B cell (primary cell): ENCODE results near the gene ST3GAL3.

Source experiments
- CTCF ChIP-seq: fragments of 200-600 bp; IDR thresholded peaks from one replicate; pipeline ENCODE4 v1.8.0; 2022; ENCODE audit warnings: antibody characterized with exemption, mild to moderate bottlenecking
- EZH2 ChIP-seq: IDR thresholded peaks from 2 replicates; pipeline ENCODE4 v1.6.1; 2012; ENCODE audit warnings: borderline replicate concordance, low read depth, mild to moderate bottlenecking, moderate library complexity, low read length; ENCODE audit not compliant: insufficient read depth, poor library complexity, severe bottlenecking

GRCh38 chr1:43866201-43866600 lies 158.9 kb downstream of the ST3GAL3 start:
- TF ChIP-seq CTCF (no peak), EZH2 (no peak)
